NCI-H526 treated with DMSO at 0.1 percent for 48 hours (cell line): ENCODE measurements around the gene ZSWIM8.
"Not testable (repeated sequence)": the region's sequence is repeated elsewhere in the genome, so short reads cannot be mapped to it uniquely, and the experiment has no call there.

Experiments
- DNase-seq: peaks from one replicate; lab custom pipeline; 2025; lab: John Stamatoyannopoulos, UW

The ZSWIM8 gene, protein sequence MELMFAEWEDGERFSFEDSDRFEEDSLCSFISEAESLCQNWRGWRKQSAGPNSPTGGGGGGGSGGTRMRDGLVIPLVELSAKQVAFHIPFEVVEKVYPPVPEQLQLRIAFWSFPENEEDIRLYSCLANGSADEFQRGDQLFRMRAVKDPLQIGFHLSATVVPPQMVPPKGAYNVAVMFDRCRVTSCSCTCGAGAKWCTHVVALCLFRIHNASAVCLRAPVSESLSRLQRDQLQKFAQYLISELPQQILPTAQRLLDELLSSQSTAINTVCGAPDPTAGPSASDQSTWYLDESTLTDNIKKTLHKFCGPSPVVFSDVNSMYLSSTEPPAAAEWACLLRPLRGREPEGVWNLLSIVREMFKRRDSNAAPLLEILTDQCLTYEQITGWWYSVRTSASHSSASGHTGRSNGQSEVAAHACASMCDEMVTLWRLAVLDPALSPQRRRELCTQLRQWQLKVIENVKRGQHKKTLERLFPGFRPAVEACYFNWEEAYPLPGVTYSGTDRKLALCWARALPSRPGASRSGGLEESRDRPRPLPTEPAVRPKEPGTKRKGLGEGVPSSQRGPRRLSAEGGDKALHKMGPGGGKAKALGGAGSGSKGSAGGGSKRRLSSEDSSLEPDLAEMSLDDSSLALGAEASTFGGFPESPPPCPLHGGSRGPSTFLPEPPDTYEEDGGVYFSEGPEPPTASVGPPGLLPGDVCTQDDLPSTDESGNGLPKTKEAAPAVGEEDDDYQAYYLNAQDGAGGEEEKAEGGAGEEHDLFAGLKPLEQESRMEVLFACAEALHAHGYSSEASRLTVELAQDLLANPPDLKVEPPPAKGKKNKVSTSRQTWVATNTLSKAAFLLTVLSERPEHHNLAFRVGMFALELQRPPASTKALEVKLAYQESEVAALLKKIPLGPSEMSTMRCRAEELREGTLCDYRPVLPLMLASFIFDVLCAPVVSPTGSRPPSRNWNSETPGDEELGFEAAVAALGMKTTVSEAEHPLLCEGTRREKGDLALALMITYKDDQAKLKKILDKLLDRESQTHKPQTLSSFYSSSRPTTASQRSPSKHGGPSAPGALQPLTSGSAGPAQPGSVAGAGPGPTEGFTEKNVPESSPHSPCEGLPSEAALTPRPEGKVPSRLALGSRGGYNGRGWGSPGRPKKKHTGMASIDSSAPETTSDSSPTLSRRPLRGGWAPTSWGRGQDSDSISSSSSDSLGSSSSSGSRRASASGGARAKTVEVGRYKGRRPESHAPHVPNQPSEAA (N-terminal part only)

DNA sequence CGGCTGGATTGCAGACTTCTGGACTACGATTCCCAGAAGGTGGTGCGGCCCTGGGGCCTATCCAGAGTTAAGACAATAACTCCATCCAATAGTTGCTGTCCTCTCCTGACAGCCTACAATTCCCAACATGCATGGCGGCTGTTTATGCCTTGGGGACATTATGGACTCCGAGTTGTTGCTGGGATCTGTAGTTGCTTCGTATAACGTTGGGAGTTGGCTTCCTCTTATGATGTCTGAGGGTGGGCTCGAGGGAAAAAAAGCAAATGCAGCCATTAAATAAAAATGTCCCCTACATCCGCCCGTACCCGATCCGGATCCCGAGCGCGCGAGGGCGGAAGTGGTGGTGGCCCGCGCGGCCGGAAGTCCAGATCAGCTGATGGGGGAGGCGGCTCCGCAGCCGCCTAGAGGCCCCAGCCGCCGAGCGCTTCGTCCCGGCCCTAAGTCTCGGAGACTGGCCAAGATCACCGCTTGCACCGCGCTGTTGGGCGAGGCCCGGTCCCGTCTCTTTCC lies at the start of gene ZSWIM8:
ZSWIM8 (plus strand) TSS at position 396 of the 510 bp plus-strand sequence. CDS start 273 bp downstream, outside the sequence.
- peak; percentile 70 for DNase-seq

DNA sequence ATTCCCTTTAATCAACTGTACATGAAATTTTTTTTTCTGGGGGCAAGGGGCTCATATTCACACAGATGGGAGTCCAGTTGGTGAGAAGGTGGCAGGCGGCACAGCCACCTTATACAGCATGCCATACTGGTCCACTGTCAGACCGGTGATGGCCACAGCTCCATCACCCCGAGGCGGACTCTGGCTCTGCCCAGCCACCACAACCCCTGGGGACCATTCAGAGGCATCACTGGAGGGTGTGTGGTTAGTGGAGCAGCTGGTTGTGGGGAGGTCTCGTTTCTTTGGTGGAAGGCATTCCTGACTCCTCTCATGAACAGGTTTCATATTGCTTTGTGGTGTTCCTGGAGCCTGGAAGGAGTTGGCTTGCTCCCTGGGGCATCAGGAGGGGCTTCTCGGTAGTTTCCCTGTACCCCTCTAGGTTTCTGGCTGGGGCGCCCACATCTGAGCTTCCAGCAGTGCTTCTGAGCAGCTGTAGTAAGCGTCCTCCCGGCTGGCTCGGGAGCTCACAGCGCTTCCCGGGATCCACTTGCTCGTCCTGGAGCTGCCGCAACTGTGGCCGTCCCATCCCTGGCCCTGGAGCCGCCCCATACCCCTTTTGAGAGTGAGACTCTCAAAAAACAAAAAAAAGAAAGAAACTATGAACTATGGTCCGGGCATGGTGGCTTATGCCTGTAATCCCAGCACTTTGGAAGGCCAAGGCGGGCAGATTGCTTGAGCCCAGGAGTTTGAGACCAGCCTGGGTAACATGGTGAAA lies 44.7 kb upstream of the ZSWIM8 start:
- DNase-seq: not testable (repeated sequence)

DNA sequence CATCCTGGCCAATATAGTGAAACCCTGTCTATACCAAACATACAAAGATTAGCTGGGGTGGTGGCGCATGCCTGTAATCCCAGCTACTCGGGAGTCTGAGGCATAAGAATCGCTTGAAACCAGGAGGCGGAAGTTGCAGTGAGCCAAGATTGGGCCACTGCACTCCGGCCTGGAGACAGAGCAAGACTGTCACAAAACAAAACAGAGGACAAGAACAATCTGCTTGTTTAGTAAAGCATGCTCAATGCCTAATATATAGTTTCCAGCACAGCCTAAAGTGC lies 43.0 kb upstream of the ZSWIM8 start:
- DNase-seq: no peak

DNA sequence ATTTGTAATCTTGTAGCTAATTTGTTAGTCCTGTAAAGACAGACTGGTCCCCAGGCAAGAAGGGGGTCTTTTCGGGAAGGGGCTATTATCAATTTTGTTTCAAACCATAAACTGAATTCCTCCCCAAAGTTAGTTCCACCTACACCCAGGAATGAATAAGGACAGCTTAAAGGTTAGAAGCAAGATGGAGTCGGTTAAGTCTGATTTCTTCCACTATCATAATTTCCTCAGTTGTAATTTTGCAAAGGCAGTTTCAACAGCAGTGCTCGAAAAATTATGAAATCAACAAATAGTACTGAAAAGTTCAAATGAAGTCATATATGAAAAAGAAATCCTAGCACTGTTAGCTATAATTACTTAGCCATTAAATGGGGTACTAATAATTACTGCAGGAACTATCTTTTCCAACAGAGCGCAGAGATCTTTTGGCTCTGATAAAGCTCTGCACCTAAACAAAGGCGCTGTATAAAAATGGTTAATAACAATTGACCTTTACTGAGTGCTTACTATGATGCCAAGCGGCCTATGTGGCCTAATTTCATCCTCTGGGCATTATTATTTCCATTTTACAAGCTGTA lies 42.0 kb upstream of the ZSWIM8 start:
- DNase-seq: no peak

DNA sequence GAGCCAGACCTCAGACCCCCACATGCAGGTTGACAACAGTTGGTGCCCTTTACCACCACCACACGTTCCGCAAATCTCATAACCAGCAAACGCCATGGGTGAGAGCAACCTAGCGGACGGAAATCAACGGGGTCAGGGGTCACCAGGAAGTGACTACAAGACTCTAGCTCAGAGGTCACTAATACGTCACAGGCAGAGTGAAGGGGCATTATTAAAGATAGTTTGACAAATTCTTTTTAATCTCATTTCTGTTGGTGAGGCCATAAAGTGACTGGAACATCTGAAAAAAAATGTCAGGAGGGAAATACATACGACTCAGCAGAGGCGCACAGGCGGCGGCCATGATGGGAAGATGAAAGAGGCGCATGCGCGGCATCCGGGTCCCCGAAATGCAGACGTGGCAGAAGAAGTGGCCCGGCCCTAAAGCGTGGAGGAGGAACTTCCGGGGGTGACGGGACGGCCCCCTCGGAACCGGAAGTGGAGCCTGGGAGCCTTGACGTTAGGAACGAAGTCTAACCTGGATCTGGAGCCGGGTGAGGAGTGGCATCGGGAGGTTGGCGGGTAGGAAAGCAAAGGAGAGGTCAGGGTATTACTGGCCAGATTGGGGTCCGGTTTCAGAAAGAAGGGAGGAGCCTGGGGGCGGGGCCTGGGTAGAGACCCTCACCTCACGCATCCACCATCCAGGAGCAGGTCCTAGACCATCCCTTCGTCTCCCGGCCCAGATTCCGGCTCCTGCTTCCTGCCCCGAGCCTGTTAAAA lies 41.3 kb upstream of the ZSWIM8 start, which contains the start of gene SEC24C:
SEC24C (plus strand) TSS at position 468 of the 759 bp plus-strand sequence. CDS start 2,461 bp downstream, outside the sequence.
- DNase-seq: peak; percentile 68

DNA sequence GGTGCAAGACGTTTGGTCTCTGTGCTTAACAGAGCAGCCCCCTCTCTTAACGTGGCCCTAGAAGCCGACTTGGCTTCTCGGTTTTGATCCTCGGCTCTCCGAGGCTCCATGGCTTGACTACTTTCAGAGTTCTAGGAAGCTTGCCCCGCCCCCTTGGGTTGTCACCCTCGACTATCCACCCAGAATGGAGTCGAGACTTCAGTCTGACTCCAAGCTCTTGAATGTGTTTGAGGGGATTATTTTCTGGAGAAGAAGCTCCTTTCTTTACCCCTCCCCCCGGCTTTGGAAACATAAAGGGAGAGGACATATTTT lies 40.8 kb upstream of the ZSWIM8 start:
- peak; percentile 3 for DNase-seq

DNA sequence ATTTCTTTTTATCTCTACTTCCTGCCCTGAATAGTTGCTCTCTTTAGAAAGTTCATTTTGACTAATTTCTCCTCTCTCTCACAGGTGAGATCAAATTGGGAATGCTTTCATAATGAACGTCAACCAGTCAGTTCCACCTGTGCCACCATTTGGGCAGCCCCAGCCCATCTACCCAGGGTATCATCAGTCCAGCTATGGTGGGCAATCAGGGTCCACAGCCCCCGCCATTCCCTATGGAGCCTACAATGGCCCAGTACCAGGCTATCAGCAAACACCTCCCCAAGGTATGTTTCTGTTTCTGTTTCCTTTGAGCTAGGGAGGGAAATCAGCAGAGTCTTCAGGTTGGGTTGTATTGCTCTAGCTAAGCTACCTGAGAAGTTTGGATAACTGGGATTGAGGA lies 38.7 kb upstream of the ZSWIM8 start:
- no peak for DNase-seq

DNA sequence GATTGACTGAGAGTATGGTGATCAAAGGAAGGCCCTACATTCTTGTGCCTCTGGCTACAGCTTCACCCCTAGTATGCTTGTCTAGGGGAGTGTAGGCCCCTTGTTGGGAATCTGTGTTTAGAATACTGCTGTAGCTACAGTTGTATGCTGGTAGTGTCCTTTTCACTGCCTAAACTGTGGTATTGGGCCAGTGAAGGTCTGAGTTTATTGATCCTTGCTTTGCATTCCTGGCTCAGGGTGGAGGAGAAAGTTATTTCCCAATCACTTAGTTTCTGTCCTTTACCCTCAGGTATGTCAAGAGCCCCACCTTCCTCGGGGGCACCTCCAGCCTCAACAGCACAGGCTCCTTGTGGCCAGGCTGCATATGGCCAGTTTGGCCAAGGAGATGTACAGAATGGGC lies 34.6 kb upstream of the ZSWIM8 start:
- DNase-seq: no peak

DNA sequence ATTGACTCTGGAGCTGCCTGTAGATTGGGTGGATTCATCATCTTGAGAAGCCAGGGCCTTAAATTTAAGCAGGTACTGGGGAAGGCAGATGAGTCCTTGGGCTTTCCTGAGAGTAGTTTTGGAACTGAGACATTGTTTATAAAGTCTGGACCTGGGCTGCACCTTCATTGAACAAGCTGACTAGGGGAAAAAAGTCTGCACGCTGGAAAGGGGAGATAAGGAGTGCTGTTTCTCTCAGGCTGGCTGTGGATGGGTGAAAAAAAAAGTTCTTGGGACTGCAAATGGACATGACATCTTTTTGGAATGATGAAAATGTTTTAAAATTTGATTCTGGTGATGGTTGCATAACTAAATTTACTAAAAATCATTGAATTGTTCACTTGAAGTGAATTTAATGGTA lies 29.2 kb upstream of the ZSWIM8 start:
- no peak for DNase-seq

DNA sequence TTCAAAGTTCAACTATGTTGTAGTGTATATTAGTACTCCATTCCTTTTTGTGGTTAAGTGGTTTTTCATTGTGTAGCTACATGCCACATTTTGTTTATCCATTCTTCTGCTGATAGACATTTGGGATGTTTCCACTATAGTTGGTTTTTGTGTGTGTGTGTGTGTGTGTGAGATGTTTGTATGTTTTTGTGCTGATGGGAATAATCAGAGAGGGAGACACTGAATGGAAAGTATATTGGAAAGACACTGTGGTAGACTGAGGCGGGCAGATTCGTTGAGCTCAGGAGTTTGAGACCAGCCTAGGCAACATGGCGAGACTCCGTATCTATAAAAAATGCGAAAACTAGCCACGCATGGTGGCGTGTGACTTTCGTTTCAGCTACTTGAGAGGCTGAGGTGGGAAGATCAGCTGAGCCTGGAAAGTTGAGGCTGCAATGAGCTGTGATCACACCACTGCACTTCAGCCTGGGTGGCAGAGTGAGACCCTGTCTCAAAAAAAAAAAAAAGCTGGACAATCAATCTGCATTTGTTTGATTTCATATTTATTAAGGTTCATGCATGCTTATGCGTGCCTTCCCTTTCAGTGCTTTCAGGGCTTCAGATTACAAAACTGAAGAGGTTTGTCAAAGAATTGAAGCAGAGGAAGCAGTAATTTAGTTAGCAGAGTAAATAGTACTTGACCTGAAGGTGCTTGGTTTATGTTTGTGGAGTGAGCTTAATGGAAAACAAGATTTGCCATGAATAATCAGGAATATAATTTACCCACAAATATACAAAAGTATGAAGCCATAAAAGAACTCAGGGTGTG lies 26.5 kb upstream of the ZSWIM8 start:
- DNase-seq: no peak

DNA sequence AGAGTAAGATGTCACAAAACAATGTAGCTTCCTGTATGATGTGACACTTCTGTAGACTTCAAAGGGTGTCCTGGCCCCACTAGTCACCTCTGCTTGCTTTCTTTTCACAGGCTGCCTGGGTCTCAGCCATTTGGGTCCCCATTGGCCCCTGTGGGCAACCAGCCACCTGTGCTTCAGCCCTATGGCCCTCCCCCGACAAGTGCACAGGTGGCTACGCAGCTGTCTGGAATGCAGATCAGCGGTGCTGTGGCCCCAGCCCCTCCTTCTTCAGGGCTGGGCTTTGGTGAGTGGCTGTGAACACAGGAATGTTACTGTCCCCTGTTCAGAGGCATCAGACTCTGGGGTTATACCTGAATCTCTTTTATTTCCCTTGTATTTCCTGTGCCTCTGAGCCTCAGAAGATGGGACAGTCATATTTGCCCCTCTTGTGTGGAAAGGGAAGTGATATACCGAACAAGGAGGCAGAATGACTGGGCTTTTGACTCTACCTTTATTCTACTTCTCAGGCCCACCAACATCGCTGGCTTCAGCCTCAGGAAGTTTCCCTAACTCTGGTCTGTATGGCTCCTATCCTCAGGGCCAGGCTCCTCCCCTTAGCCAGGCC lies 25.8 kb upstream of the ZSWIM8 start:
- DNase-seq: no peak

DNA sequence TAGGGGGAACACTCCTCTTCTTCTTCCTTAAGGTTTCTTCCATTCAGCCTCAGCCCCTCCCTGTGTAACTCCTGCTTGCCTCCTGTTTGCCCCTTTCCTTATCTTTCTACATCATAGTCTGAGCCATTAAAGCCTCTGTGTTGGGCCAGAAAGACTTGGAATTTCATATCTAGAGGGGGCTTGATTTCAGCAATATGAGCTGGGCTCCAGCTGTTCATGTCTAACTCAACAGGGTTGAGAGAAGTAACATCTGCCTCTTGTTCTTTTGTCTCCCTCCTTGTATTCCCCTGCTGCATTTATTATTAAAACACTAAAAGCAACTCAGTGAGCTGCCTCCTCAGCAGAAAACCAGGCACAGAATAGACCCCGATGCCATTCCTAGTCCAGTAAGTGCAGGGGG lies 23.6 kb upstream of the ZSWIM8 start:
- DNase-seq: no peak

DNA sequence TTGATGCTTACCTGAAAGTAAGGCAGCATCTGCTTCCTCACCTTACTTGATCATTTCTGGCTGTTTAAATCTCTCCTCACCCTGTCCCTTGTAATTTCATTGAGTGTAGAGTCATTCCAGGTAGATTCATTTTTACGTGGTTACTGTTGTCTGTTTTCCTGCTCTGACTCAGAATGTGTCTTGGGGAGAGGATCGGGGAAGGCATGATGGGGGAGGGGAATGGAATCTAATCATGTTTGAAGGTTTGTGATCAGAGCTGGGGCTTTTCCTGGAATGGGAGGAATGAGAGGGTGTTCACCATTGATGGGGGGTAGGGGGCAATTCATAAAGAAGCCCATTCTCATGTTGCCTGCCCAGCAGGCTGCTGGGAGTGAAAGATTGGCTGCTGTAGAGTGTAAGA lies 22.5 kb upstream of the ZSWIM8 start:
- no peak for DNase-seq

DNA sequence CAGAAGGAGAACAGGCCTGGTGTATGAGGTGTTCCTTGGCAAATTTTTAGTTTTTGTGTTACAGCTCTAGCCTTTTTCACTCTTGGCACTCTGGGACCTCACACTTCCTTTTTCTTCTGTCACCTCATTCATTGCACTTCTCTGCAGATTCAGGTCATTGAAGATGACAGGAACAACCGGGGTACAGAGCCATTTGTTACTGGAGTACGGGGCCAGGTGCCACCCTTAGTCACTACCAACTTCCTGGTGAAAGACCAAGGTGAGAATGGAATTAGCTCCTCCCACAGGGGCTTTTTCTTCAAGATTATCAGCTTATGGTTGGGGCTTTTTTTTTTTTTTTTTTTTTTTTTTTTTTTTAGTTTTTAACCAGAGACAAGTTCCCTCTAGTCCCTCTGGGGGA lies 22.1 kb upstream of the ZSWIM8 start:
- no peak for DNase-seq

DNA sequence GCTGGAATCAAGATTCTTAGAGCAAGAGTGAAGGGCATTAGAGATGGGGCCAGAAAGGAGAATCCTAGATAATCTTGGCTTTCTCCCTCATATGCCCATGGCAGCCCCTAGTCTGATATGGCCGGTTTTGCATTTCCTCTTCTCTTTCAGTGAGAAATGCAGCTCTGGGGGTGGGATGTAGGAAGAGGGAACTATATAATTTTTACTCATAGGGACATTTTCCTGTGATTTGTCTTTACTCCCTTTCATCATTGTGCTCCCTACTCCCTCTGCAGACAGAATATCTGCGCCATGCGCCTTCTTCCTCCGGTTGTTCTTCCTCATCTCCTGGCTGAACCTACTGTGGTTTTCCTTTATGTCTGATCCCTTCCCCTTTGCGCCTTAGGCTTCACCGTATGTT lies 20.3 kb upstream of the ZSWIM8 start:
- no peak for DNase-seq

DNA sequence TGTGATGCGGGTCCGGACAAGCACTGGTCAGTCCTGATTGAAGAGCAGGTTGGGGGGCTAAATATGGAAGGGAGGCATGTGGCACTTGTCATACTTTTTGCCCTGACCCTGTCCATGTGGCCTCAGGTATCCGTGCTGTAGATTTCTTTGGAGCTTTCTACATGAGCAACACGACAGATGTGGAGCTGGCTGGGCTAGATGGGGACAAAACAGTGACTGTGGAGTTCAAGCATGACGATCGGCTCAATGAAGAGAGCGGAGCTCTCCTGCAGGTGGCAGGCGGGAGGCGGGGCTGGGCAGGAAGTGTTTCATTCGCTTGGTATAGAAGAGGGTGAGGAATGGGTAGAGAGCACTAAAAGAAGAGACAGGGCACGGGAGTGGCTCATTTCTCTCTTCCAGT lies 16.5 kb upstream of the ZSWIM8 start:
- DNase-seq: no peak

DNA sequence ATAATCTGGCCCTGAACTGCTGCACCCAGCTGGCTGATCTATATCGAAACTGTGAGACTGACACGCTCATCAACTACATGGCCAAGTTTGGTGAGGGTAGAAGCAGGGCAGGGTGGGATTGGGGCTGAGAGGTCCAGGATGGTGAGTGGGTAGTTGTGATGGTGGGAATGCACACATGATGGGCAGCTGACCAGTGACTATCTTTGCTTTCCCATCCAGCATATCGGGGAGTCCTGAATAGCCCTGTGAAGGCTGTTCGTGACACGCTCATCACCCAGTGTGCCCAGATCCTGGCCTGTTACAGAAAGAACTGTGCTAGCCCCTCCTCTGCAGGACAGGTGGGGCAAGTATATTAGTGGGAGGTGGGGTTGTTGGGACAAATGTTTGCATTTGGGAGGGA lies 16.0 kb upstream of the ZSWIM8 start:
- no peak for DNase-seq

DNA sequence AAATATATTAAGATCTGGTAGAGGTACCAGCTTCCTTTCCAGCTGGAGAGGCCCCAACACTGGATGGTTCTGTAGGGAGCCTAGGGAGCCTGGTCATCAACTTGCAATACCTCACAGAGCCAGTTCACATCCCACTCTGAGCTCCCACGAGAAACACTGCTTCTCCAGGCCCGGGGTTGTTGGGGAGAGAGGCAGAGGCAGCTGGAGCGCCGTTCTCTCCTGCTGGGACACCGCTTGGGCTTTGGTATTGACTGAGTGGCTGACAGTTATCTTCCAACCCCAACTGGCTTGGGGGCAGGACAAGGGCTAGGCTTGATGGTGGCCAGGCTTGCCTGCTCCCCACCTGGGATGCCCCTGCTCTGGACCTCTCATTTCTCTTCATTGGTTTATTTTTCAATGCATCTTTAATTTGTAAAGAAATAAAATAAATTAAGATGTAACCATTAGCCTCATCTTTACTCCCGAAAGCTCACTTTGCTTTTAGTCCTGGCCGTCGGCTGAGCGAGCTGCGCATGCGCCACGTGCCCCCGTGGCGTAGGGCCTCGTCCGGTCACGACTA lies 13.6 kb upstream of the ZSWIM8 start:
- DNase-seq: peak; percentile 38
